DOHH2 (cell line): ENCODE data around the gene KCNA5.

Experiments
- H3F3A ChIP-seq: fragments of 200-600 bp; sonication (generic), shearing (Covaris generic); 2 replicates; pipeline ENCODE4 v1.6.0; 2016; ENCODE audit warnings: antibody characterized with exemption, mild to moderate bottlenecking; ENCODE audit not compliant: control insufficient read depth, insufficient read depth
- H3K27ac ChIP-seq: fragments of 200-600 bp; sonication (generic); 2 replicates; pipeline ENCODE4 v1.5.1; 2014; ENCODE audit warnings: low read depth, mild to moderate bottlenecking, low read length, moderate library complexity
- H3K27me3 ChIP-seq: fragments of 200-600 bp; sonication (generic); 2 replicates; pipeline ENCODE4 v1.6.1; 2014; ENCODE audit warnings: mild to moderate bottlenecking, low read length, mixed read lengths; ENCODE audit not compliant: control insufficient read depth
- H3K36me3 ChIP-seq: fragments of 200-600 bp; sonication (generic); 2 replicates; pipeline ENCODE4 v1.6.1; 2014; ENCODE audit warnings: mild to moderate bottlenecking, low read length, moderate library complexity, mixed read lengths; ENCODE audit not compliant: control insufficient read depth
- H3K4me1 ChIP-seq: fragments of 200-600 bp; sonication (generic); 2 replicates; pipeline ENCODE4 v1.6.1; 2014; ENCODE audit warnings: mild to moderate bottlenecking, low read length, mixed read lengths; ENCODE audit not compliant: control insufficient read depth
- H3K4me2 ChIP-seq: fragments of 200-600 bp; sonication (generic); 2 replicates; pipeline ENCODE4 v1.6.0; 2014; ENCODE audit warnings: mild to moderate bottlenecking, low read length, moderate library complexity
- H3K4me3 ChIP-seq: fragments of 200-600 bp; sonication (generic); 2 replicates; pipeline ENCODE4 v1.5.1; 2014; ENCODE audit warnings: mild to moderate bottlenecking, low read length, mixed read lengths
- H3K79me2 ChIP-seq: fragments of 200-600 bp; sonication (generic); 2 replicates; pipeline ENCODE4 v1.6.1; 2014; ENCODE audit warnings: mild to moderate bottlenecking, low read length, mixed read lengths; ENCODE audit not compliant: control insufficient read depth
- H3K9me2 ChIP-seq: fragments of 200-600 bp; sonication (generic); replicated peaks from 2 replicates; pipeline ENCODE4 v1.6.1; 2014; ENCODE audit warnings: mild to moderate bottlenecking, low read length, mixed read lengths; ENCODE audit not compliant: control insufficient read depth
- H3K9me3 ChIP-seq: fragments of 200-600 bp; sonication (generic); 2 replicates; pipeline ENCODE4 v1.6.1; 2014; ENCODE audit warnings: antibody characterized with exemption, low read length, mixed read lengths; ENCODE audit not compliant: control insufficient read depth, insufficient read depth
- H4K20me1 ChIP-seq: fragments of 200-600 bp; sonication (generic); 2 replicates; pipeline ENCODE4 v1.6.0; 2014; ENCODE audit warnings: low read depth, mild to moderate bottlenecking, antibody characterized with exemption, low read length, moderate library complexity; ENCODE audit not compliant: control insufficient read depth, insufficient read depth
- EZH2phosphoT487 ChIP-seq: fragments of 200-600 bp; sonication (generic); IDR thresholded peaks from 2 replicates; pipeline ENCODE4 v1.6.1; 2017; ENCODE audit warnings: borderline replicate concordance, mild to moderate bottlenecking, antibody characterized with exemption, low read length, moderate library complexity, mixed read lengths
- TF ChIP-seq, protein P1 (sequence below): fragments of 200-600 bp; sonication (generic); IDR thresholded peaks from one replicate; pipeline ENCODE4 v1.5.1; 2014; ENCODE audit warnings: antibody characterized with exemption, mild to moderate bottlenecking, low read depth, low read length; ENCODE audit not compliant: poor library complexity, severe bottlenecking

KCNA5 gene

GRCh38 chr12:5018677-5019076 is 25.0 kb upstream of the KCNA5 start:
- H3K27me3 ChIP-seq, result peaks cover 11% of the 10 kb centered on the region
- no peaks in the 10 kb centered on the region for H3K36me3 ChIP-seq
- no peaks in the 10 kb centered on the region for H3K9me3 ChIP-seq
- no peak overlapping the region for H3K4me2 ChIP-seq
- H3F3A ChIP-seq, result no peaks in the 10 kb centered on the region
- no peak overlapping the region for H3K4me3 ChIP-seq
- TF ChIP-seq EZH2phosphoT487, result no peak
- TF ChIP-seq, protein P1, sequence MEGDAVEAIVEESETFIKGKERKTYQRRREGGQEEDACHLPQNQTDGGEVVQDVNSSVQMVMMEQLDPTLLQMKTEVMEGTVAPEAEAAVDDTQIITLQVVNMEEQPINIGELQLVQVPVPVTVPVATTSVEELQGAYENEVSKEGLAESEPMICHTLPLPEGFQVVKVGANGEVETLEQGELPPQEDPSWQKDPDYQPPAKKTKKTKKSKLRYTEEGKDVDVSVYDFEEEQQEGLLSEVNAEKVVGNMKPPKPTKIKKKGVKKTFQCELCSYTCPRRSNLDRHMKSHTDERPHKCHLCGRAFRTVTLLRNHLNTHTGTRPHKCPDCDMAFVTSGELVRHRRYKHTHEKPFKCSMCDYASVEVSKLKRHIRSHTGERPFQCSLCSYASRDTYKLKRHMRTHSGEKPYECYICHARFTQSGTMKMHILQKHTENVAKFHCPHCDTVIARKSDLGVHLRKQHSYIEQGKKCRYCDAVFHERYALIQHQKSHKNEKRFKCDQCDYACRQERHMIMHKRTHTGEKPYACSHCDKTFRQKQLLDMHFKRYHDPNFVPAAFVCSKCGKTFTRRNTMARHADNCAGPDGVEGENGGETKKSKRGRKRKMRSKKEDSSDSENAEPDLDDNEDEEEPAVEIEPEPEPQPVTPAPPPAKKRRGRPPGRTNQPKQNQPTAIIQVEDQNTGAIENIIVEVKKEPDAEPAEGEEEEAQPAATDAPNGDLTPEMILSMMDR, result no peak
- no peaks in the 10 kb centered on the region for H3K4me1 ChIP-seq
- no peak overlapping the region for H3K27ac ChIP-seq
- no peaks in the 10 kb centered on the region for H3K9me2 ChIP-seq
- H3K79me2 ChIP-seq, result no peaks in the 10 kb centered on the region
- no peaks in the 10 kb centered on the region for H4K20me1 ChIP-seq

DNA sequence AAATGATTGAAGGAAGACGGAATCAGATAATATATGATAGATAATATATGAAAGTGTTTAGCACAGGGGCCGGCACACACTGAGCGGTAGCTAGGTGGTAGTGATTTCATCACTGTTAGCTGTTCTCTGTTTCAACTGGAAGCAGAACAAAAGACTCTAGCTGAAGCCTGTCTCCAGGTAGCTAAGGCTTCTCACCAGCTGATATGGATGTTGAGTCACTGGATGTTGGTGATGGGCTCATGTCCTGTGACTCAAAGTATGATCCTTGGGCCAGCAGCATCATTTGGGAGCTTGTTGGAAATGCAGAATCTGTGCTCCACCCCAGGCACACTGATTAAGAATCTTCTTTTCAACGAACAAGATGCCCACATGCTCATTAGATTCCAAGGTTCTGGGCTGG is 21.7 kb upstream of the KCNA5 start:
- Histone ChIP-seq H3K27me3 (peaks cover 9% of the 10 kb centered on the region; the same call in 1 of the 2 replicates), H3K79me2 (no peaks in the 10 kb centered on the region), H3K9me3 (no peaks in the 10 kb centered on the region), H3F3A (no peaks in the 10 kb centered on the region), H3K27ac (no peak overlapping the region), H3K9me2 (no peaks in the 10 kb centered on the region), H3K4me1 (no peaks in the 10 kb centered on the region), H3K4me3 (no peak overlapping the region), H4K20me1 (no peaks in the 10 kb centered on the region), H3K4me2 (no peak overlapping the region), H3K36me3 (no peaks in the 10 kb centered on the region)
- TF ChIP-seq, protein P1, result no peak
- TF ChIP-seq EZH2phosphoT487, result no peak

GRCh38 chr12:5022465-5023061 is 21.1 kb upstream of the KCNA5 start:
- H3K4me1 ChIP-seq, result no peaks in the 10 kb centered on the region
- no peaks in the 10 kb centered on the region for H3F3A ChIP-seq
- H3K9me3 ChIP-seq, result no peaks in the 10 kb centered on the region
- TF ChIP-seq, protein P1, result peak; percentile 93
- no peak for TF ChIP-seq EZH2phosphoT487
- no peak overlapping the region for H3K4me2 ChIP-seq
- no peaks in the 10 kb centered on the region for H4K20me1 ChIP-seq
- H3K36me3 ChIP-seq, result no peaks in the 10 kb centered on the region
- H3K79me2 ChIP-seq, result no peaks in the 10 kb centered on the region
- no peaks in the 10 kb centered on the region for H3K9me2 ChIP-seq
- H3K4me3 ChIP-seq, result no peak overlapping the region
- no peak overlapping the region for H3K27ac ChIP-seq
- H3K27me3 ChIP-seq, result peaks cover 9% of the 10 kb centered on the region; the same call in 1 of the 2 replicates
